HL-60/S4 (cell line): Measurements from ENCODE around the gene TAS2R10.
"Not testable (repeated sequence)": the region's sequence is repeated elsewhere in the genome, so short reads cannot be mapped to it uniquely, and the experiment has no call there.

ENCODE experiments used
- in situ Hi-C: fragments of 300-500 bp; cut with MboI; formaldehyde crosslinking; loops from 2 replicates; pipeline ENCODE4 v1.14.3; 2022; ENCODE audit warnings: low sequenced_read_pairs

Gene TAS2R10

GRCh38 chr12:10826258-10826657, at the start of gene TAS2R10:
Gene TAS2R10 (minus strand): TSS chr12:10826358. CDS start chr12:10826269, 89 bp downstream.
- in situ Hi-C loops, result no loop called here

GRCh38 chr12:10873378-10873777, 47.2 kb upstream of the TAS2R10 start:
- in situ Hi-C loops, result no loop called here

- in situ Hi-C loops, result no loop called here
Observed at GRCh38 chr12:10867381-10867780, 41.2 kb upstream of the TAS2R10 start.

GRCh38 chr12:10863512-10864218, 37.5 kb upstream of the TAS2R10 start:
- in situ Hi-C loops, result no loop called here

- in situ Hi-C loops, result no loop called here
Observed at GRCh38 chr12:10861366-10861765, 35.2 kb upstream of the TAS2R10 start.

GRCh38 chr12:10855807-10856206, 29.6 kb upstream of the TAS2R10 start:
- in situ Hi-C loops, result no loop called here

GRCh38 chr12:10853776-10854175, 27.6 kb upstream of the TAS2R10 start:
- in situ Hi-C loops, result no loop called here

GRCh38 chr12:10851243-10851858, 25.2 kb upstream of the TAS2R10 start:
- in situ Hi-C loops, result no loop called here

- in situ Hi-C loops, result no loop called here
Observed at GRCh38 chr12:10849425-10849878, 23.3 kb upstream of the TAS2R10 start, which contains the start of gene PRR4. Gene PRR4 (minus strand): TSS chr12:10849475. CDS start chr12:10849437, 38 bp downstream.

- in situ Hi-C loops, result no loop called here
Observed at GRCh38 chr12:10847744-10848143, 21.6 kb upstream of the TAS2R10 start.

GRCh38 chr12:10842862-10843261, 16.7 kb upstream of the TAS2R10 start:
- in situ Hi-C loops, result no loop called here

- in situ Hi-C loops, result no loop called here
Observed at GRCh38 chr12:10838461-10838860, 12.3 kb upstream of the TAS2R10 start.

GRCh38 chr12:10829994-10830393, 3.8 kb upstream of the TAS2R10 start:
- in situ Hi-C loops, result no loop called here

- in situ Hi-C loops, result no loop called here
Observed at GRCh38 chr12:10824957-10825356, 1.2 kb downstream of the TAS2R10 start.

GRCh38 chr12:10811883-10812536, 14.1 kb downstream of the TAS2R10 start:
- in situ Hi-C loops, result no loop called here

- in situ Hi-C loops, result no loop called here
Observed at GRCh38 chr12:10810068-10810467, 16.1 kb downstream of the TAS2R10 start, which contains the start of gene TAS2R9. Gene TAS2R9 (minus strand): TSS chr12:10810168. CDS start chr12:10810075, 93 bp downstream.

GRCh38 chr12:10807186-10807585, 19.0 kb downstream of the TAS2R10 start, which contains the start of gene TAS2R8:
Gene TAS2R8 (minus strand): TSS chr12:10807286. CDS start chr12:10806980, 306 bp downstream.
- in situ Hi-C loops, result no loop called here

- in situ Hi-C loops, result no loop called here
Observed at GRCh38 chr12:10802587-10802986, 23.6 kb downstream of the TAS2R10 start, which contains the start of gene TAS2R7. Gene TAS2R7 (minus strand): TSS chr12:10802627. CDS start chr12:10802570, 57 bp downstream.

GRCh38 chr12:10801741-10802140, 24.4 kb downstream of the TAS2R10 start:
- in situ Hi-C loops, result no loop called here

- in situ Hi-C loops, result no loop called here
Observed at GRCh38 chr12:10794222-10794621, 31.9 kb downstream of the TAS2R10 start.

- in situ Hi-C loops, result not testable (repeated sequence)
Observed at GRCh38 chr12:10791769-10792168, 34.4 kb downstream of the TAS2R10 start.
